Kidney capillary endothelial cell (primary cell): Measurements from ENCODE around the gene S100A8.

ENCODE experiments used
- DNase-seq: peaks from one replicate; pipeline ENCODE4 v3.0.0-alpha.2; 2018; ENCODE audit warnings: low spot score

S100A8 gene

GRCh38 chr1:153389973-153390879 is 647 bp downstream of the S100A8 start:
- no peak for DNase-seq

- no peak for DNase-seq
Measured at GRCh38 chr1:153389401-153389800, 1.5 kb downstream of the S100A8 start.

- no peak for DNase-seq
Measured at GRCh38 chr1:153387785-153388184, 3.1 kb downstream of the S100A8 start.

- DNase-seq = no peak
Measured at GRCh38 chr1:153387001-153387400, 3.9 kb downstream of the S100A8 start.

- DNase-seq = no peak
Measured at GRCh38 chr1:153386500-153386901, 4.4 kb downstream of the S100A8 start.

GRCh38 chr1:153384958-153385580 is 5.8 kb downstream of the S100A8 start:
- no peak for DNase-seq

- DNase-seq = no peak
Measured at GRCh38 chr1:153380711-153381110, 10.2 kb downstream of the S100A8 start.

GRCh38 chr1:153379591-153379990 is 11.3 kb downstream of the S100A8 start:
- DNase-seq = no peak

- DNase-seq = no peak
Measured at GRCh38 chr1:153375511-153375910, 15.4 kb downstream of the S100A8 start, which contains the start of gene S100A12. TSS of gene S100A12 (minus strand) at chr1:153375621. CDS start at chr1:153374592, 1,029 bp downstream.

GRCh38 chr1:153374071-153374470 is 16.8 kb downstream of the S100A8 start:
- no peak for DNase-seq

GRCh38 chr1:153372571-153372970 is 18.3 kb downstream of the S100A8 start:
- DNase-seq = no peak

GRCh38 chr1:153371231-153371630 is 19.6 kb downstream of the S100A8 start:
- no peak for DNase-seq

GRCh38 chr1:153370146-153370545 is 20.7 kb downstream of the S100A8 start:
- DNase-seq = no peak

- DNase-seq = no peak
Measured at GRCh38 chr1:153368495-153368894, 22.4 kb downstream of the S100A8 start.

GRCh38 chr1:153367090-153367489 is 23.8 kb downstream of the S100A8 start:
- no peak for DNase-seq

- DNase-seq = no peak
Measured at GRCh38 chr1:153366261-153366660, 24.6 kb downstream of the S100A8 start.

GRCh38 chr1:153365696-153366095 is 25.2 kb downstream of the S100A8 start:
- no peak for DNase-seq

GRCh38 chr1:153364766-153365666 is 25.9 kb downstream of the S100A8 start:
- no peak for DNase-seq

GRCh38 chr1:153364156-153364555 is 26.7 kb downstream of the S100A8 start:
- no peak for DNase-seq

- DNase-seq = no peak
Measured at GRCh38 chr1:153363641-153364040, 27.2 kb downstream of the S100A8 start.

GRCh38 chr1:153362187-153362775 is 28.6 kb downstream of the S100A8 start:
- DNase-seq = no peak
